A549 (cell line): ENCODE measurements around the gene SH3BP2.

Experiments used
- BCL3 ChIP-seq: fragments of >200 bp; sonication (Bioruptor Twin); formaldehyde crosslinking; IDR thresholded peaks from 3 replicates; pipeline ENCODE4 v1.6.1; 2016
- CEBPB ChIP-seq, 2 experiments: fragments of >200 bp in 1 of 2; sonication (Bioruptor Twin) in 1 of 2; formaldehyde crosslinking in 1 of 2; IDR thresholded peaks; 2 replicates each; pipeline ENCODE4 v1.6.1; 2012 to 2016
- CHD2 ChIP-seq: fragments of 150-350 bp; IDR thresholded peaks from 2 replicates; pipeline ENCODE4 v1.6.1; 2014; ENCODE audit warnings: low read length; ENCODE audit not compliant: partially characterized antibody
- MYC ChIP-seq: IDR thresholded peaks from 2 replicates; pipeline ENCODE4 v1.6.1; 2012; ENCODE audit warnings: mild to moderate bottlenecking, inconsistent platforms, low read length, improper control_type of control experiment, borderline replicate concordance
- RNF2 ChIP-seq: fragments of 200-600 bp; sonication (generic); IDR thresholded peaks from 2 replicates; pipeline ENCODE4 v1.6.1; 2016; ENCODE audit warnings: low read depth, mild to moderate bottlenecking, antibody characterized with exemption, moderate library complexity, borderline replicate concordance
- TF ChIP-seq, protein P1 (sequence below): fragments of >200 bp; sonication (Bioruptor Twin); formaldehyde crosslinking; IDR thresholded peaks from 3 replicates; pipeline ENCODE4 v1.5.1; 2016

- TF ChIP-seq, protein P1, sequence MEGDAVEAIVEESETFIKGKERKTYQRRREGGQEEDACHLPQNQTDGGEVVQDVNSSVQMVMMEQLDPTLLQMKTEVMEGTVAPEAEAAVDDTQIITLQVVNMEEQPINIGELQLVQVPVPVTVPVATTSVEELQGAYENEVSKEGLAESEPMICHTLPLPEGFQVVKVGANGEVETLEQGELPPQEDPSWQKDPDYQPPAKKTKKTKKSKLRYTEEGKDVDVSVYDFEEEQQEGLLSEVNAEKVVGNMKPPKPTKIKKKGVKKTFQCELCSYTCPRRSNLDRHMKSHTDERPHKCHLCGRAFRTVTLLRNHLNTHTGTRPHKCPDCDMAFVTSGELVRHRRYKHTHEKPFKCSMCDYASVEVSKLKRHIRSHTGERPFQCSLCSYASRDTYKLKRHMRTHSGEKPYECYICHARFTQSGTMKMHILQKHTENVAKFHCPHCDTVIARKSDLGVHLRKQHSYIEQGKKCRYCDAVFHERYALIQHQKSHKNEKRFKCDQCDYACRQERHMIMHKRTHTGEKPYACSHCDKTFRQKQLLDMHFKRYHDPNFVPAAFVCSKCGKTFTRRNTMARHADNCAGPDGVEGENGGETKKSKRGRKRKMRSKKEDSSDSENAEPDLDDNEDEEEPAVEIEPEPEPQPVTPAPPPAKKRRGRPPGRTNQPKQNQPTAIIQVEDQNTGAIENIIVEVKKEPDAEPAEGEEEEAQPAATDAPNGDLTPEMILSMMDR, result no peak
- no peak for TF ChIP-seq MYC
- TF ChIP-seq CHD2, result no peak
- no peak for TF ChIP-seq CEBPB (IDR thresholded peaks at IDR 0.05)
- TF ChIP-seq RNF2, result no peak
- no peak for TF ChIP-seq BCL3
Observed at GRCh38 chr4:2799971-2800690, 7.2 kb downstream of the SH3BP2 start.
